Prostate gland (tissue), 2 donors: ENCODE data around the gene KCNMB4. TPM values are rescaled to one million over a fixed set of nuclear protein-coding genes. Genes with fewer than 3 reads are reported as not detected.
"Not testable (repeated sequence)": the region's sequence is repeated elsewhere in the genome, so short reads cannot be mapped to it uniquely, and the experiment has no call there.

Experiments
- DNase-seq: peaks from one replicate; pipeline ENCODE4 v3.0.0-alpha.2; 2019; ENCODE audit warnings: low spot score
- H3K27ac ChIP-seq, 2 donors: fragments of 200-600 bp; sonication (generic); 2 replicates each; pipeline ENCODE4 v1.5.1; 2017 to 2019
- H3K27me3 ChIP-seq: fragments of 200-600 bp; sonication (generic); replicated peaks from 2 replicates; pipeline ENCODE4 v1.5.1; 2019; ENCODE audit not compliant: insufficient read depth
- H3K36me3 ChIP-seq, 2 donors: fragments of 200-600 bp; sonication (generic); 1 replicate in 1 of 2; 2 replicates in 1 of 2; pipeline versions ENCODE4 v1.5.1 to v1.8.1; 2017 to 2019
- H3K4me1 ChIP-seq: fragments of 200-600 bp; sonication (generic); replicated peaks from 2 replicates; pipeline ENCODE4 v1.5.1; 2019
- H3K4me3 ChIP-seq, 2 donors: fragments of 200-600 bp; sonication (generic); 2 replicates each; pipeline ENCODE4 v1.5.1; 2017 to 2019
- H3K9me3 ChIP-seq: fragments of 200-600 bp; sonication (generic); 2 replicates; pipeline ENCODE4 v1.5.1; 2017
- CTCF ChIP-seq, 4 experiments: fragments of 200-600 bp in 2 of 4; fragments of 450-650 bp in 2 of 4; sonication (generic) in 2 of 4; IDR thresholded peaks; 1 replicate in 3 of 4; 2 replicates in 1 of 4; pipeline ENCODE4 v1.5.1; 2016 to 2019; ENCODE audit warnings: antibody characterized with exemption in 4 of 4, mild to moderate bottlenecking in 2 of 4, moderate library complexity in 2 of 4
- POLR2A ChIP-seq: fragments of 450-650 bp; IDR thresholded peaks from one replicate; pipeline ENCODE4 v1.6.1; 2016; ENCODE audit warnings: antibody characterized with exemption, mild to moderate bottlenecking
- POLR2AphosphoS5 ChIP-seq: sonication (generic); formaldehyde crosslinking; IDR thresholded peaks from one replicate; pipeline ENCODE4 v1.6.1; 2017; ENCODE audit warnings: antibody characterized with exemption
- WGBS: methylation state at CpG from one replicate; pipeline ENCODE4 v1.1.5; 2018; 5-methylcytosine and 5-hydroxymethylcytosine counted together
- intact Hi-C: fragments of 100-400 bp; cut with DNase I; formaldehyde crosslinking; loops from one replicate; pipeline ENCODE4 v1.14.2; 2022
- total RNA-seq, 2 donors: library from RNA; depleted of rRNA; stranded (reverse); fragments of >200 nt; gene quantifications; one replicate each; pipeline ENCODE4 v1.1.0, GENCODE V29; 2016

Gene KCNMB4
- total RNA-seq, 2 donors from 2014 or later = 1.5 to 4.8 TPM

GRCh38 chr12:70383886-70384285 lies 17.8 kb downstream of the KCNMB4 start:
- Histone ChIP-seq H3K27ac (no peak overlapping the region), H3K9me3 (no peaks in the 10 kb centered on the region), H3K4me3 (no peak overlapping the region), H3K36me3 (no peaks in the 10 kb centered on the region), H3K27me3 (no peaks in the 10 kb centered on the region), H3K4me1 (no peaks in the 10 kb centered on the region)
- DNase-seq = no peak
- TF ChIP-seq POLR2A (no peak), CTCF (IDR thresholded peaks at IDR 0.05) (no peak), POLR2AphosphoS5 (no peak)
- WGBS = 44% methylated on average over 3 of the region's 3 CpGs
- intact Hi-C loops = no loop called here

GRCh38 chr12:70386771-70387170 lies 20.7 kb downstream of the KCNMB4 start:
- intact Hi-C loops = no loop called here
- no peaks in the 10 kb centered on the region for H3K27me3 ChIP-seq
- no peaks in the 10 kb centered on the region for H3K9me3 ChIP-seq
- no peak for TF ChIP-seq CTCF (IDR thresholded peaks at IDR 0.05)
- no peak for TF ChIP-seq POLR2A
- no peak for TF ChIP-seq POLR2AphosphoS5
- H3K36me3 ChIP-seq = no peaks in the 10 kb centered on the region
- no peaks in the 10 kb centered on the region for H3K4me1 ChIP-seq
- H3K27ac ChIP-seq = no peak overlapping the region
- H3K4me3 ChIP-seq = no peak overlapping the region
- 74% methylated on average over 1 of the region's 1 CpG for WGBS
- DNase-seq = no peak

- intact Hi-C loops = no loop called here
- Histone ChIP-seq H3K27ac (no peak overlapping the region), H3K4me1 (no peaks in the 10 kb centered on the region), H3K4me3 (no peak overlapping the region), H3K9me3 (no peaks in the 10 kb centered on the region), H3K36me3 (no peaks in the 10 kb centered on the region), H3K27me3 (no peaks in the 10 kb centered on the region)
- TF ChIP-seq POLR2A (no peak), CTCF (IDR thresholded peaks at IDR 0.05) (no peak), POLR2AphosphoS5 (no peak)
- DNase-seq = no peak
- 81% methylated on average over 2 of the region's 2 CpGs for whole genome bisulfite sequencing
Measured at GRCh38 chr12:70389678-70390077, 23.6 kb downstream of the KCNMB4 start.

- DNase-seq, H3K36me3 ChIP-seq, H3K27me3 ChIP-seq, H3K9me3 ChIP-seq, H3K27ac ChIP-seq, H3K4me1 ChIP-seq, H3K4me3 ChIP-seq, intact Hi-C loops: not testable (repeated sequence)
- WGBS = 67% methylated on average over 1 of the region's 1 CpG
Measured at GRCh38 chr12:70392631-70393030, 26.5 kb downstream of the KCNMB4 start.

- WGBS = 68% methylated on average over 2 of the region's 2 CpGs
- intact Hi-C loops = no loop called here
- H3K27me3 ChIP-seq = no peaks in the 10 kb centered on the region
- H3K9me3 ChIP-seq = no peaks in the 10 kb centered on the region
- TF ChIP-seq CTCF (IDR thresholded peaks at IDR 0.05) (no peak), POLR2A (no peak), POLR2AphosphoS5 (no peak)
- H3K4me1 ChIP-seq = no peaks in the 10 kb centered on the region
- H3K27ac ChIP-seq = no peak overlapping the region
- H3K4me3 ChIP-seq = no peak overlapping the region
- no peak for DNase-seq
- H3K36me3 ChIP-seq = no peaks in the 10 kb centered on the region
Measured at GRCh38 chr12:70393787-70394499, 27.9 kb downstream of the KCNMB4 start.
